Measurements from ENCODE around the gene PRSS53.

The PRSS53 gene

GRCh38 chr16:31135535-31136286 lies 47.0 kb upstream of the PRSS53 start, which contains the start of gene PRSS8:
Gene PRSS8 (minus strand): TSS chr16:31135727. CDS start chr16:31135498, 229 bp downstream.
- Histone ChIP-seq H3K36me3 (ENCODE audit: insufficient read depth, low read length) (peaks cover 14% of the 10 kb centered on the region), H4K20me1 (ENCODE audit: insufficient read depth, low read length) (no peaks in the 10 kb centered on the region), H3K9me3 (ENCODE audit: insufficient read depth, low read length, severe bottlenecking) (no peaks in the 10 kb centered on the region), H3K79me2 (ENCODE audit: insufficient read depth, low read length) (no peaks in the 10 kb centered on the region), H3K4me2 (ENCODE audit: insufficient read depth, low read length) (no peak within 1 kb of the TSS), H3K27ac (ENCODE audit: low read length) (no peak within 1 kb of the TSS), H3K4me1 (ENCODE audit: insufficient read depth, low read length) (no peaks in the 10 kb centered on the region), H3K27me3 (ENCODE audit: insufficient read depth, low read length, poor library complexity) (no peaks in the 10 kb centered on the region), H3K9ac (ENCODE audit: low read depth, low read length) (no peak within 1 kb of the TSS), H3K4me3 (ENCODE audit: low read depth in 1 of 2, low read length in 2 of 2) (no peak within 1 kb of the TSS), H2AFZ (ENCODE audit: low read depth, low read length) (no peak within 1 kb of the TSS)
- no peak for DNase-seq
- no peak for ATAC-seq (ENCODE audit: insufficient read depth, low read depth)
- TF ChIP-seq EZH2 (IDR thresholded peaks at IDR 0.05; ENCODE audit: borderline replicate concordance, low read depth, low read length, severe bottlenecking): no peak
- TF ChIP-seq CTCF (IDR thresholded peaks at IDR 0.05; ENCODE audit: borderline replicate concordance, extremely low read depth, low read length, poor library complexity, severe bottlenecking): no peak

- Histone ChIP-seq H3K9me3 (ENCODE audit: insufficient read depth, low read length, severe bottlenecking) (no peaks in the 10 kb centered on the region), H3K4me3 (ENCODE audit: low read depth in 1 of 2, low read length in 2 of 2) (no peak overlapping the region), H3K4me2 (ENCODE audit: insufficient read depth, low read length) (no peak overlapping the region), H3K9ac (ENCODE audit: low read depth, low read length) (no peak overlapping the region), H3K36me3 (ENCODE audit: insufficient read depth, low read length) (peaks cover 22% of the 10 kb centered on the region), H3K27me3 (ENCODE audit: insufficient read depth, low read length, poor library complexity) (no peaks in the 10 kb centered on the region), H3K27ac (ENCODE audit: low read length) (no peak overlapping the region), H3K79me2 (ENCODE audit: insufficient read depth, low read length) (no peaks in the 10 kb centered on the region), H2AFZ (ENCODE audit: low read depth, low read length) (no peak overlapping the region), H4K20me1 (ENCODE audit: insufficient read depth, low read length) (no peaks in the 10 kb centered on the region), H3K4me1 (ENCODE audit: insufficient read depth, low read length) (no peaks in the 10 kb centered on the region)
- DNase-seq (no peak), ATAC-seq (ENCODE audit: insufficient read depth, low read depth) (no peak)
- no peak for TF ChIP-seq CTCF (IDR thresholded peaks at IDR 0.05; ENCODE audit: borderline replicate concordance, extremely low read depth, low read length, poor library complexity, severe bottlenecking)
- no peak for TF ChIP-seq EZH2 (IDR thresholded peaks at IDR 0.05; ENCODE audit: borderline replicate concordance, low read depth, low read length, severe bottlenecking)
These were observed 46.1 kb upstream of the PRSS53 start for GRCh38 chr16:31134625-31135534.

GRCh38 chr16:31134091-31134571 lies 45.4 kb upstream of the PRSS53 start:
- H3K9ac ChIP-seq (ENCODE audit: low read depth, low read length): no peak overlapping the region
- no peaks in the 10 kb centered on the region for H3K4me1 ChIP-seq (ENCODE audit: insufficient read depth, low read length)
- no peaks in the 10 kb centered on the region for H3K79me2 ChIP-seq (ENCODE audit: insufficient read depth, low read length)
- ATAC-seq (ENCODE audit: insufficient read depth, low read depth) (no peak), DNase-seq (no peak)
- H3K4me2 ChIP-seq (ENCODE audit: insufficient read depth, low read length): no peak overlapping the region
- H4K20me1 ChIP-seq (ENCODE audit: insufficient read depth, low read length): no peaks in the 10 kb centered on the region
- TF ChIP-seq CTCF (IDR thresholded peaks at IDR 0.05; ENCODE audit: borderline replicate concordance, extremely low read depth, low read length, poor library complexity, severe bottlenecking) (no peak), EZH2 (IDR thresholded peaks at IDR 0.05; ENCODE audit: borderline replicate concordance, low read depth, low read length, severe bottlenecking) (no peak)
- H3K4me3 ChIP-seq (ENCODE audit: low read depth in 1 of 2, low read length in 2 of 2): no peak overlapping the region
- no peak overlapping the region for H3K27ac ChIP-seq (ENCODE audit: low read length)
- H3K36me3 ChIP-seq (ENCODE audit: insufficient read depth, low read length): peaks cover 30% of the 10 kb centered on the region
- H3K9me3 ChIP-seq (ENCODE audit: insufficient read depth, low read length, severe bottlenecking): no peaks in the 10 kb centered on the region
- no peak overlapping the region for H2AFZ ChIP-seq (ENCODE audit: low read depth, low read length)
- H3K27me3 ChIP-seq (ENCODE audit: insufficient read depth, low read length, poor library complexity): no peaks in the 10 kb centered on the region
